ENCODE measurements around the gene ECT2L.

- no peak for TF ChIP-seq CTCF (IDR thresholded peaks at IDR 0.05; ENCODE audit: extremely low read depth in 1 of 2, insufficient read depth in 1 of 2, low read depth in 1 of 2, low read length in 2 of 2)
- no peak for TF ChIP-seq POLR2A (IDR thresholded peaks at IDR 0.05; ENCODE audit: low read depth, low read length)
- TF ChIP-seq POLR2AphosphoS5 (IDR thresholded peaks at IDR 0.05; ENCODE audit: insufficient read depth, low read depth, low read length), result no peak
- no peak for TF ChIP-seq EZH2 (IDR thresholded peaks at IDR 0.05; ENCODE audit: borderline replicate concordance, low read depth, low read length, severe bottlenecking)
- no peak for TF ChIP-seq FOS (IDR thresholded peaks at IDR 0.05; ENCODE audit: borderline replicate concordance, insufficient read depth, low read length)
- no peak for TF ChIP-seq MYC (IDR thresholded peaks at IDR 0.05; ENCODE audit: low read depth, low read length)
- TF ChIP-seq, protein P1, sequence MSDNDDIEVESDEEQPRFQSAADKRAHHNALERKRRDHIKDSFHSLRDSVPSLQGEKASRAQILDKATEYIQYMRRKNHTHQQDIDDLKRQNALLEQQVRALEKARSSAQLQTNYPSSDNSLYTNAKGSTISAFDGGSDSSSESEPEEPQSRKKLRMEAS (IDR thresholded peaks at IDR 0.05; ENCODE audit: insufficient read depth, insufficient read length), result no peak
Observed at GRCh38 chr6:138849791-138850190, 53.9 kb downstream of the ECT2L start.

Measured in endothelial cell of umbilical vein (primary cell).